Brain microvascular endothelial cell (primary cell): Measurements from ENCODE around the gene SMAD6.

Experiments used
- DNase-seq: peaks from one replicate; pipeline ENCODE4 v3.0.0-alpha.2; 2020
- H3K27ac ChIP-seq: fragments of 250-450 bp; sonication (Bioruptor Pico); 2 replicates; pipeline ENCODE4 v1.5.1; 2020; ENCODE audit warnings: mild to moderate bottlenecking, moderate library complexity
- H3K27me3 ChIP-seq: fragments of 250-450 bp; sonication (Bioruptor Pico); replicated peaks from 2 replicates; pipeline ENCODE4 v1.5.1; 2020; ENCODE audit warnings: mild to moderate bottlenecking
- H3K36me3 ChIP-seq: fragments of 250-450 bp; sonication (Bioruptor Pico); replicated peaks from 2 replicates; pipeline ENCODE4 v1.5.1; 2020; ENCODE audit warnings: mild to moderate bottlenecking
- H3K4me3 ChIP-seq: 2 replicates; pipeline ENCODE4 v1.5.1; 2011; ENCODE audit warnings: low read depth, mild to moderate bottlenecking, control low read depth, low read length, moderate library complexity
- CTCF ChIP-seq: IDR thresholded peaks from 2 replicates; pipeline ENCODE4 v1.5.1; 2011; ENCODE audit warnings: low read depth, mild to moderate bottlenecking, moderate library complexity, low read length, control low read depth, inconsistent platforms; ENCODE audit errors: missing control alignments
- in situ Hi-C: cut with HindIII; loops from 2 replicates; pipeline ENCODE4 v1.10.0; 2017; ENCODE audit warnings: low sequenced_read_pairs, low pct_ligation_motif_present

Gene SMAD6

GRCh38 chr15:66696770-66697169 is 5.3 kb upstream of the SMAD6 start:
- Histone ChIP-seq H3K4me3 (no peak overlapping the region), H3K36me3 (no peaks in the 10 kb centered on the region), H3K27ac (no peak overlapping the region), H3K27me3 (no peaks in the 10 kb centered on the region)
- no peak for TF ChIP-seq CTCF
- no peak for DNase-seq
- in situ Hi-C loops: no loop called here

GRCh38 chr15:66698318-66698961 is 3.6 kb upstream of the SMAD6 start:
- Histone ChIP-seq H3K27ac (no peak overlapping the region), H3K36me3 (no peaks in the 10 kb centered on the region), H3K27me3 (no peaks in the 10 kb centered on the region), H3K4me3 (no peak overlapping the region)
- peak; percentile 62 for DNase-seq
- peak; percentile 96 for TF ChIP-seq CTCF
- in situ Hi-C loops: no loop called here

- H3K36me3 ChIP-seq: no peaks in the 10 kb centered on the region
- H3K27me3 ChIP-seq: no peaks in the 10 kb centered on the region
- DNase-seq: no peak
- in situ Hi-C loops: no loop called here
- H3K4me3 ChIP-seq: no peak overlapping the region
- no peak for TF ChIP-seq CTCF
- H3K27ac ChIP-seq: no peak overlapping the region
These were observed 3.1 kb upstream of the SMAD6 start for GRCh38 chr15:66698971-66699370.

GRCh38 chr15:66700412-66700801 is 1.6 kb upstream of the SMAD6 start:
- in situ Hi-C loops: no loop called here
- Histone ChIP-seq H3K27ac (no peak overlapping the region), H3K36me3 (no peaks in the 10 kb centered on the region), H3K4me3 (peak overlapping the region; percentile 60), H3K27me3 (no peaks in the 10 kb centered on the region)
- no peak for TF ChIP-seq CTCF
- DNase-seq: no peak

GRCh38 chr15:66700802-66701421 is 1.1 kb upstream of the SMAD6 start:
- Histone ChIP-seq H3K27ac (peak overlapping the region; percentile 80), H3K27me3 (no peaks in the 10 kb centered on the region), H3K4me3 (peak overlapping the region; percentile 63), H3K36me3 (no peaks in the 10 kb centered on the region)
- DNase-seq: peak; percentile 95
- in situ Hi-C loops: no loop called here
- TF ChIP-seq CTCF: no peak
